ENCODE data around the gene PRKN. TPM values are rescaled to one million over a fixed set of nuclear protein-coding genes. Genes with fewer than 3 reads are reported as not detected.

The PRKN gene
- total and polyA plus RNA-seq, 2 donors (not counting 1 experiment from before 2014, with no cell fraction given): 0.43 to 4.6 TPM

DNA sequence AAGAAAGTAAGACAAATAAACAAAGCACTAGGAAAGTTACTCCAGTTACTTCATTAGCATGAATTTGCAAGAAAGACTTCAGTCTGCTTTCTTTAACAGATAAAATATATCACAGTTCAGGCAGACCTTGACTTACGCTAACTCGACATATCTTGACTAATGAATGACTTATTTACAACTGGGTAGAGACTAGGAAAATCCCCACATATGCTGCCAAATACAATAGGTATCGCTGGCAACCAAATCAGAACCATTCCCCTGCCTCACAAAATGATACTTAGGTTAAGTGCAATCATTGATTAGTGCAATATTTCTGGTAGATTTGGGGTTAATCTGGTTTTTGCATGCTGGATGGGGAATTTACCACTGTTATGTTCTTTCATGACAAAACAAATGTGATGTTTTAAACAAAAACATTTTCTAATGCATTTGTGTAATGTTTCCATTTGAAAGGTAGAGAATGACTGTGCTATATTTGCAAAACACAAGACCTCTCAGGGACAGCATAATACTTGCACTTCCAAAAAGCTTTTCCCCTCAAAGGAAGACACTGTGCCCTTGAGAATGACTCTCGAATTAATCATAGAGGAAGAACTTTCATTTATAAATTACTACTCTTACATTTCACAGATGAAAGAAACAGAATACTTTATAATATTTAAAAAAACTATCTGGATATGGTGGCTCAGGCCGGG, 101.6 kb downstream of the PRKN start:
- Histone ChIP-seq H2AFZ (ENCODE audit: low read length) (no peak overlapping the region), H3K27ac (ENCODE audit: insufficient read depth, low read length) (no peak overlapping the region), H3K36me3 (ENCODE audit: control insufficient read depth, insufficient read depth, low read length) (no peaks in the 10 kb centered on the region), H3K9ac (ENCODE audit: insufficient read depth, low read length) (no peak overlapping the region), H3K9me3 (ENCODE audit: control insufficient read depth, insufficient read depth, low read depth, low read length) (no peaks in the 10 kb centered on the region), H3K4me3 (replicated peaks in 1 of 4; ENCODE audit: control extremely low read depth in 1 of 4, insufficient read depth in 1 of 4, low read depth in 3 of 4, low read length in 4 of 4) (no peak overlapping the region), H4K20me1 (ENCODE audit: control insufficient read depth, extremely low read depth, insufficient read depth, low read length) (no peaks in the 10 kb centered on the region), H3K4me1 (ENCODE audit: control insufficient read depth, extremely low read depth, insufficient read depth, low read length) (no peaks in the 10 kb centered on the region), H3K79me2 (ENCODE audit: control insufficient read depth, insufficient read depth, low read length) (no peaks in the 10 kb centered on the region), H3K4me2 (ENCODE audit: extremely low read depth, insufficient read depth, low read length) (no peak overlapping the region), H3K27me3 (ENCODE audit: control insufficient read depth, insufficient read depth, low read length) (no peaks in the 10 kb centered on the region)
- peak in 1 of 2 donors; percentile 16 for DNase-seq (ENCODE audit: low read depth in 2 of 2)
- TF ChIP-seq, protein P1, sequence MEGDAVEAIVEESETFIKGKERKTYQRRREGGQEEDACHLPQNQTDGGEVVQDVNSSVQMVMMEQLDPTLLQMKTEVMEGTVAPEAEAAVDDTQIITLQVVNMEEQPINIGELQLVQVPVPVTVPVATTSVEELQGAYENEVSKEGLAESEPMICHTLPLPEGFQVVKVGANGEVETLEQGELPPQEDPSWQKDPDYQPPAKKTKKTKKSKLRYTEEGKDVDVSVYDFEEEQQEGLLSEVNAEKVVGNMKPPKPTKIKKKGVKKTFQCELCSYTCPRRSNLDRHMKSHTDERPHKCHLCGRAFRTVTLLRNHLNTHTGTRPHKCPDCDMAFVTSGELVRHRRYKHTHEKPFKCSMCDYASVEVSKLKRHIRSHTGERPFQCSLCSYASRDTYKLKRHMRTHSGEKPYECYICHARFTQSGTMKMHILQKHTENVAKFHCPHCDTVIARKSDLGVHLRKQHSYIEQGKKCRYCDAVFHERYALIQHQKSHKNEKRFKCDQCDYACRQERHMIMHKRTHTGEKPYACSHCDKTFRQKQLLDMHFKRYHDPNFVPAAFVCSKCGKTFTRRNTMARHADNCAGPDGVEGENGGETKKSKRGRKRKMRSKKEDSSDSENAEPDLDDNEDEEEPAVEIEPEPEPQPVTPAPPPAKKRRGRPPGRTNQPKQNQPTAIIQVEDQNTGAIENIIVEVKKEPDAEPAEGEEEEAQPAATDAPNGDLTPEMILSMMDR (conservative IDR thresholded peaks at IDR 0.05 in 1 of 2, IDR thresholded peaks at IDR 0.05 in 1 of 2; ENCODE audit: low read depth in 1 of 2, low read length in 2 of 2): no peak
- no peak for TF ChIP-seq EZH2 (IDR thresholded peaks at IDR 0.05; ENCODE audit: low read length, missing control alignments)

DNA sequence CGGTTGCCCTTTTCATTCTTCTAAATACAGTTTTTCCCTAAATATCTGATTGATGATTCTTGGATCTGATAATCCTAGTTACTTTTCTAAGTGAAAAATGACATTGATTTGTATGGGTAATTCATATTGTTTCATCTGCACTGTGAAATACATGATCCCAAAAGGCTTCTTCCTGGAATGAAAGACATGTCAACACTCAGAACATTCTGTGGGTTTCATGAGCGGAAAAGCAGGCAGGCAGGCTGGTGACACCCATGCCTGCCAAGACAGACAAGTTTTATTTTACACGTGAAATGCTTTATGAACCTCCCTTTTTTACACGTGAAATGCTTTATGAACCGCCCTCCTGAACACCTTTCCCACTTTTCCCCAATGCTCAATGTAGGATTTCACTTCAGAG, 105.0 kb downstream of the PRKN start:
- no peak overlapping the region for H3K9ac ChIP-seq (ENCODE audit: insufficient read depth, low read length)
- no peak overlapping the region for H3K27ac ChIP-seq (ENCODE audit: insufficient read depth, low read length)
- H3K36me3 ChIP-seq (ENCODE audit: control insufficient read depth, insufficient read depth, low read length): no peaks in the 10 kb centered on the region
- H3K9me3 ChIP-seq (ENCODE audit: control insufficient read depth, insufficient read depth, low read depth, low read length): no peaks in the 10 kb centered on the region
- H2AFZ ChIP-seq (ENCODE audit: low read length): no peak overlapping the region
- no peak for DNase-seq (ENCODE audit: low read depth in 2 of 2)
- H3K4me1 ChIP-seq (ENCODE audit: control insufficient read depth, extremely low read depth, insufficient read depth, low read length): no peaks in the 10 kb centered on the region
- no peaks in the 10 kb centered on the region for H3K79me2 ChIP-seq (ENCODE audit: control insufficient read depth, insufficient read depth, low read length)
- H3K4me3 ChIP-seq (replicated peaks in 1 of 4; ENCODE audit: control extremely low read depth in 1 of 4, insufficient read depth in 1 of 4, low read depth in 3 of 4, low read length in 4 of 4): no peak overlapping the region
- H4K20me1 ChIP-seq (ENCODE audit: control insufficient read depth, extremely low read depth, insufficient read depth, low read length): no peaks in the 10 kb centered on the region
- TF ChIP-seq, protein P1 (conservative IDR thresholded peaks at IDR 0.05 in 1 of 2, IDR thresholded peaks at IDR 0.05 in 1 of 2; ENCODE audit: low read depth in 1 of 2, low read length in 2 of 2): no peak
- no peak for TF ChIP-seq EZH2 (IDR thresholded peaks at IDR 0.05; ENCODE audit: low read length, missing control alignments)
- H3K27me3 ChIP-seq (ENCODE audit: control insufficient read depth, insufficient read depth, low read length): no peaks in the 10 kb centered on the region
- H3K4me2 ChIP-seq (ENCODE audit: extremely low read depth, insufficient read depth, low read length): no peak overlapping the region

DNA sequence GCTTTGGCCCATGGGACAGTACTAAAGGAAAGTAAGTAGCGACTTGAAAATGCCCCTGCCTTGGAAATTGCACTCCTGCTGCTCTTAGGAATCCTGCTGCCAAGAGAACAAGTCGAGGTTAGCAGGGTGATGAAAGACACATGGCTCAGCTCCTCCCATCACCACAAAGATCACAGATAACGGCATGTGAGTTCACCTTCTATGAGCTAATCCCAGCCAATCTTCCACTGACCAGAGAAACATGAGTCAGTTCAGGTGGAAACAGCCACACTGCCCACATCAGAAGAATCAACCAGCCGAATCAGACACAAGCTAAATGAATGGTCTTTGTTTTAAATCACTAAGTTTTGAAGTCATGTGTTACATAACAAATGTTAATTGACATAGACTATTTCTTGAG, 106.3 kb downstream of the PRKN start:
- Histone ChIP-seq H3K4me1 (ENCODE audit: control insufficient read depth, extremely low read depth, insufficient read depth, low read length) (no peaks in the 10 kb centered on the region), H4K20me1 (ENCODE audit: control insufficient read depth, extremely low read depth, insufficient read depth, low read length) (no peaks in the 10 kb centered on the region), H3K36me3 (ENCODE audit: control insufficient read depth, insufficient read depth, low read length) (no peaks in the 10 kb centered on the region), H3K79me2 (ENCODE audit: control insufficient read depth, insufficient read depth, low read length) (no peaks in the 10 kb centered on the region), H3K27ac (ENCODE audit: insufficient read depth, low read length) (no peak overlapping the region), H3K9ac (ENCODE audit: insufficient read depth, low read length) (no peak overlapping the region), H3K4me2 (ENCODE audit: extremely low read depth, insufficient read depth, low read length) (no peak overlapping the region), H2AFZ (ENCODE audit: low read length) (no peak overlapping the region), H3K27me3 (ENCODE audit: control insufficient read depth, insufficient read depth, low read length) (no peaks in the 10 kb centered on the region), H3K9me3 (ENCODE audit: control insufficient read depth, insufficient read depth, low read depth, low read length) (no peaks in the 10 kb centered on the region), H3K4me3 (replicated peaks in 1 of 4; ENCODE audit: control extremely low read depth in 1 of 4, insufficient read depth in 1 of 4, low read depth in 3 of 4, low read length in 4 of 4) (no peak overlapping the region)
- peak; percentile 42 to 78 for DNase-seq (ENCODE audit: low read depth in 2 of 2)
- no peak for TF ChIP-seq EZH2 (IDR thresholded peaks at IDR 0.05; ENCODE audit: low read length, missing control alignments)
- TF ChIP-seq, protein P1 (conservative IDR thresholded peaks at IDR 0.05 in 1 of 2, IDR thresholded peaks at IDR 0.05 in 1 of 2; ENCODE audit: low read depth in 1 of 2, low read length in 2 of 2): no peak

Data from fibroblast of lung (primary cell).